GM12875 (cell line): ENCODE data around the gene TEP1.

Source experiments
- H3K4me3 ChIP-seq: one replicate; pipeline ENCODE4 v1.5.1; 2011; ENCODE audit warnings: low read depth, low read length, control low read depth
- CTCF ChIP-seq: IDR thresholded peaks from 2 replicates; pipeline ENCODE4 v1.5.1; 2011; ENCODE audit warnings: low read depth, mild to moderate bottlenecking, control low read depth, inconsistent platforms, low read length, moderate library complexity, borderline replicate concordance; ENCODE audit not compliant: insufficient read depth

TEP1 gene

GRCh38 chr14:20328705-20329104 is 84.6 kb downstream of the TEP1 start:
- no peak for TF ChIP-seq CTCF
- H3K4me3 ChIP-seq: no peak overlapping the region

GRCh38 chr14:20327005-20327869 is 86.1 kb downstream of the TEP1 start:
- TF ChIP-seq CTCF: peak; percentile 46; the same call in 1 of the 2 replicates
- no peak overlapping the region for H3K4me3 ChIP-seq

GRCh38 chr14:20317720-20318119 is 95.6 kb downstream of the TEP1 start:
- TF ChIP-seq CTCF: no peak
- H3K4me3 ChIP-seq: no peak overlapping the region
